Omental fat pad (tissue), 4 donors: ENCODE results near the gene GASK1A. TPM values are rescaled to one million over a fixed set of nuclear protein-coding genes. Genes with fewer than 3 reads are reported as not detected.

Experiments
- ATAC-seq: fragments of 150-250 bp; one replicate; pipeline ENCODE4 v1.9.1; 2016; ENCODE audit warnings: mild to moderate bottlenecking, moderate library complexity; ENCODE audit not compliant: low FRiP score
- DNase-seq: peaks from one replicate; pipeline ENCODE4 v3.0.0-alpha.2; 2019; ENCODE audit warnings: low spot score
- CTCF ChIP-seq, 3 donors: fragments of 450-650 bp; IDR thresholded peaks; one replicate each; pipeline ENCODE4 v1.5.1; 2016 to 2017; ENCODE audit warnings: antibody characterized with exemption in 3 of 3, mild to moderate bottlenecking in 3 of 3, moderate library complexity in 2 of 3
- total RNA-seq, 4 donors: library from RNA; depleted of rRNA; stranded (reverse); fragments of >200 nt; gene quantifications; one replicate each; pipeline ENCODE4 v1.1.0, GENCODE V29; 2016

Gene GASK1A
- total RNA-seq, 4 donors from 2014 or later, result 4.9 to 39.9 (median 14.8) TPM

- ATAC-seq (no peak), DNase-seq (no peak)
- no peak for TF ChIP-seq CTCF (IDR thresholded peaks at IDR 0.05)
These were observed 31.5 kb downstream of the GASK1A start for GRCh38 chr3:43010638-43011037.

GRCh38 chr3:43011638-43012037 lies 32.5 kb downstream of the GASK1A start:
- no peak for DNase-seq
- ATAC-seq, result no peak
- no peak for TF ChIP-seq CTCF (IDR thresholded peaks at IDR 0.05)

- no peak for ATAC-seq
- TF ChIP-seq CTCF (IDR thresholded peaks at IDR 0.05), result no peak
- DNase-seq, result no peak
These were observed 33.1 kb downstream of the GASK1A start for GRCh38 chr3:43012174-43012573.

- no peak for DNase-seq
- no peak for TF ChIP-seq CTCF (IDR thresholded peaks at IDR 0.05)
- ATAC-seq, result no peak
These were observed 34.1 kb downstream of the GASK1A start for GRCh38 chr3:43013256-43013655.

- TF ChIP-seq CTCF (IDR thresholded peaks at IDR 0.05), result no peak
- DNase-seq (no peak), ATAC-seq (no peak)
These were observed 34.6 kb downstream of the GASK1A start for GRCh38 chr3:43013743-43014155.

GRCh38 chr3:43014241-43014640 lies 35.1 kb downstream of the GASK1A start:
- TF ChIP-seq CTCF (IDR thresholded peaks at IDR 0.05), result no peak
- DNase-seq (no peak), ATAC-seq (no peak)

- DNase-seq (no peak), ATAC-seq (no peak)
- TF ChIP-seq CTCF (IDR thresholded peaks at IDR 0.05), result no peak
These were observed 35.8 kb downstream of the GASK1A start for GRCh38 chr3:43014956-43015355.
